EL (cell line): ENCODE results near the gene GIMAP8.
"Not testable (repeated sequence)": the region's sequence is repeated elsewhere in the genome, so short reads cannot be mapped to it uniquely, and the experiment has no call there.

ENCODE experiments used
- DNase-seq: peaks from one replicate; pipeline ENCODE4 v3.0.0-alpha.2; 2016

GIMAP8 gene

GRCh38 chr7:150516956-150517745 lies 66.7 kb downstream of the GIMAP8 start:
- no peak for DNase-seq

GRCh38 chr7:150519310-150519709 lies 68.9 kb downstream of the GIMAP8 start:
- DNase-seq, result no peak

GRCh38 chr7:150520145-150520544 lies 69.7 kb downstream of the GIMAP8 start:
- no peak for DNase-seq

- not testable (repeated sequence) for DNase-seq
Observed at GRCh38 chr7:150522931-150523330, 72.5 kb downstream of the GIMAP8 start.

- no peak for DNase-seq
Observed at GRCh38 chr7:150524018-150524417, 73.6 kb downstream of the GIMAP8 start.
